ENCODE data around the gene CSF1. TPM values are rescaled to one million over a fixed set of nuclear protein-coding genes. Genes with fewer than 3 reads are reported as not detected.

Gene CSF1
- total and polyA plus RNA-seq, 2 experiments from 2014 or later: 1.4 to 3.5 TPM

- no peak overlapping the region for H3K27ac Mint-ChIP-seq
- Histone ChIP-seq H3K4me2 (no peak overlapping the region), H3K79me2 (replicated peaks; ENCODE audit: insufficient read depth) (no peaks in the 10 kb centered on the region), H2AFZ (no peak overlapping the region), H3K36me3 (ENCODE audit: insufficient read depth) (no peaks in the 10 kb centered on the region), H3K27me3 (ENCODE audit: insufficient read depth) (no peaks in the 10 kb centered on the region), H3K4me1 (ENCODE audit: insufficient read depth) (no peaks in the 10 kb centered on the region), H3F3A (replicated peaks; ENCODE audit: low read depth) (no peaks in the 10 kb centered on the region), H3K27ac (ENCODE audit: low read depth) (no peak overlapping the region), H3K4me3 (no peak overlapping the region), H4K20me1 (replicated peaks; ENCODE audit: insufficient read depth) (no peaks in the 10 kb centered on the region), H3K9me2 (ENCODE audit: insufficient read depth) (peaks cover 14% of the 10 kb centered on the region)
- H3K36me3 Mint-ChIP-seq (ENCODE audit: low read depth): no peaks in the 10 kb centered on the region
- no peak for TF ChIP-seq JUNB (IDR thresholded peaks at IDR 0.05; ENCODE audit: unreplicated experiment)
- no peak for TF ChIP-seq ZNF114 (CRISPR knock-in tag; IDR thresholded peaks at IDR 0.05)
- no peak for TF ChIP-seq POLR2AphosphoS5 (IDR thresholded peaks at IDR 0.05; ENCODE audit: low read depth)
- TF ChIP-seq ZNF331 (CRISPR knock-in tag; IDR thresholded peaks at IDR 0.05; ENCODE audit: low read depth): no peak
- DNase-seq (ENCODE audit: low spot score) (no peak), ATAC-seq (no peak)
- peaks cover 3% of the 10 kb centered on the region for H3K4me1 Mint-ChIP-seq
- H3K27me3 Mint-ChIP-seq (ENCODE audit: insufficient read depth, low read depth, poor library complexity): peaks cover 2% of the 10 kb centered on the region
- no peaks in the 10 kb centered on the region for H3K9me3 Mint-ChIP-seq
- H3K4me3 Mint-ChIP-seq: no peak overlapping the region
These were observed 67.2 kb downstream of the CSF1 start for GRCh38 chr1:109977657-109978378.

DNA sequence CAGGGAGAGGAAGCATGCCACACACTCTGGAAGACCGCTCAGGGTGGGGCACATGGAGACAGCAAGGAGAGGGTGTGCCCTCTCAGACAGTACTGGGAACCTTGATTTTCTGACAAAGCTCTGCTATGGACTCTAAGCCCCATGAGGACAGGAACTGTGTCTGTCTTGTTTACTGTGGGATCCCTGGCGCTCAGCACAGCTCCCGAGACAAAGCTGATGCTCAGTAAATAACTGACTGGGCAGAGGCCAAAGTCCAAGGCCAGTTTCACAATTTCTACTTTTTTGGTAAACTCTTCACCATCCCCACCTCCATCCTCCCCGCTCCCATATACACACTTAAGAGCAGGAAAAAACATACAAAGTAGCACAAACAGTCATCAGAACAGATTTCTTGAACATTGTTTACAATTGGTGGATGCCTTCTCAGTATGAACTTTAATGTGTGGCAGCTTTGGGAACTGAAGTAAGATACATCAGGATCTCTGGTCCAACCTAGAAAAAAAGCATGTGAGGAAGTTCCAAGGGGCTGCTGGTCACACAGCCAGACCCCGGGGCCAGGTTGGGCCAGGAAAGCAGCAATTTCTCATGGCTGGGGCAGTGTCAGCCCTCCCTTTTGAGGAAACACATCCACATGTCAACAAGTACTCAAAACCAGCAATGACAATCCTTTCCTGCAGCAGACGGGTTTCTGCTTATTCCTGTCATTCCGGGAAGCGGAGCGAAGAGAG is 68.3 kb downstream of the CSF1 start:
- H3K4me1 Mint-ChIP-seq: peaks cover 11% of the 10 kb centered on the region
- H3K4me2 ChIP-seq: no peak overlapping the region
- H3K9me3 Mint-ChIP-seq: no peaks in the 10 kb centered on the region
- peaks cover 14% of the 10 kb centered on the region for H3K9me2 ChIP-seq (ENCODE audit: insufficient read depth)
- no peaks in the 10 kb centered on the region for H3K36me3 Mint-ChIP-seq (ENCODE audit: low read depth)
- ATAC-seq (no peak), DNase-seq (ENCODE audit: low spot score) (no peak)
- peaks cover 5% of the 10 kb centered on the region; the same call in 1 of the 2 replicates for H3K4me1 ChIP-seq (ENCODE audit: insufficient read depth)
- no peak overlapping the region for H2AFZ ChIP-seq
- H4K20me1 ChIP-seq (replicated peaks; ENCODE audit: insufficient read depth): no peaks in the 10 kb centered on the region
- no peak overlapping the region for H3K27ac ChIP-seq (ENCODE audit: low read depth)
- H3K4me3 ChIP-seq: no peak overlapping the region
- no peak overlapping the region for H3K4me3 Mint-ChIP-seq
- no peaks in the 10 kb centered on the region for H3F3A ChIP-seq (replicated peaks; ENCODE audit: low read depth)
- no peaks in the 10 kb centered on the region for H3K36me3 ChIP-seq (ENCODE audit: insufficient read depth)
- no peaks in the 10 kb centered on the region for H3K79me2 ChIP-seq (replicated peaks; ENCODE audit: insufficient read depth)
- H3K27ac Mint-ChIP-seq: no peak overlapping the region
- H3K27me3 ChIP-seq (ENCODE audit: insufficient read depth): peaks cover 3% of the 10 kb centered on the region; the same call in 1 of the 2 replicates
- H3K27me3 Mint-ChIP-seq (ENCODE audit: insufficient read depth, low read depth, poor library complexity): peaks cover 7% of the 10 kb centered on the region
- TF ChIP-seq EZH2 (IDR thresholded peaks at IDR 0.05; ENCODE audit: low read depth, unreplicated experiment) (no peak), POLR2AphosphoS5 (IDR thresholded peaks at IDR 0.05; ENCODE audit: low read depth) (no peak), JUNB (IDR thresholded peaks at IDR 0.05; ENCODE audit: unreplicated experiment) (no peak), EZH2phosphoT487 (IDR thresholded peaks at IDR 0.05; ENCODE audit: unreplicated experiment) (no peak), ZNF114 (CRISPR knock-in tag; IDR thresholded peaks at IDR 0.05) (no peak), STAT1 (IDR thresholded peaks at IDR 0.05; ENCODE audit: unreplicated experiment) (no peak)
- TF ChIP-seq, protein P1, sequence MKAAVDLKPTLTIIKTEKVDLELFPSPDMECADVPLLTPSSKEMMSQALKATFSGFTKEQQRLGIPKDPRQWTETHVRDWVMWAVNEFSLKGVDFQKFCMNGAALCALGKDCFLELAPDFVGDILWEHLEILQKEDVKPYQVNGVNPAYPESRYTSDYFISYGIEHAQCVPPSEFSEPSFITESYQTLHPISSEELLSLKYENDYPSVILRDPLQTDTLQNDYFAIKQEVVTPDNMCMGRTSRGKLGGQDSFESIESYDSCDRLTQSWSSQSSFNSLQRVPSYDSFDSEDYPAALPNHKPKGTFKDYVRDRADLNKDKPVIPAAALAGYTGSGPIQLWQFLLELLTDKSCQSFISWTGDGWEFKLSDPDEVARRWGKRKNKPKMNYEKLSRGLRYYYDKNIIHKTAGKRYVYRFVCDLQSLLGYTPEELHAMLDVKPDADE (IDR thresholded peaks at IDR 0.05): no peak
- TF ChIP-seq, protein P2, sequence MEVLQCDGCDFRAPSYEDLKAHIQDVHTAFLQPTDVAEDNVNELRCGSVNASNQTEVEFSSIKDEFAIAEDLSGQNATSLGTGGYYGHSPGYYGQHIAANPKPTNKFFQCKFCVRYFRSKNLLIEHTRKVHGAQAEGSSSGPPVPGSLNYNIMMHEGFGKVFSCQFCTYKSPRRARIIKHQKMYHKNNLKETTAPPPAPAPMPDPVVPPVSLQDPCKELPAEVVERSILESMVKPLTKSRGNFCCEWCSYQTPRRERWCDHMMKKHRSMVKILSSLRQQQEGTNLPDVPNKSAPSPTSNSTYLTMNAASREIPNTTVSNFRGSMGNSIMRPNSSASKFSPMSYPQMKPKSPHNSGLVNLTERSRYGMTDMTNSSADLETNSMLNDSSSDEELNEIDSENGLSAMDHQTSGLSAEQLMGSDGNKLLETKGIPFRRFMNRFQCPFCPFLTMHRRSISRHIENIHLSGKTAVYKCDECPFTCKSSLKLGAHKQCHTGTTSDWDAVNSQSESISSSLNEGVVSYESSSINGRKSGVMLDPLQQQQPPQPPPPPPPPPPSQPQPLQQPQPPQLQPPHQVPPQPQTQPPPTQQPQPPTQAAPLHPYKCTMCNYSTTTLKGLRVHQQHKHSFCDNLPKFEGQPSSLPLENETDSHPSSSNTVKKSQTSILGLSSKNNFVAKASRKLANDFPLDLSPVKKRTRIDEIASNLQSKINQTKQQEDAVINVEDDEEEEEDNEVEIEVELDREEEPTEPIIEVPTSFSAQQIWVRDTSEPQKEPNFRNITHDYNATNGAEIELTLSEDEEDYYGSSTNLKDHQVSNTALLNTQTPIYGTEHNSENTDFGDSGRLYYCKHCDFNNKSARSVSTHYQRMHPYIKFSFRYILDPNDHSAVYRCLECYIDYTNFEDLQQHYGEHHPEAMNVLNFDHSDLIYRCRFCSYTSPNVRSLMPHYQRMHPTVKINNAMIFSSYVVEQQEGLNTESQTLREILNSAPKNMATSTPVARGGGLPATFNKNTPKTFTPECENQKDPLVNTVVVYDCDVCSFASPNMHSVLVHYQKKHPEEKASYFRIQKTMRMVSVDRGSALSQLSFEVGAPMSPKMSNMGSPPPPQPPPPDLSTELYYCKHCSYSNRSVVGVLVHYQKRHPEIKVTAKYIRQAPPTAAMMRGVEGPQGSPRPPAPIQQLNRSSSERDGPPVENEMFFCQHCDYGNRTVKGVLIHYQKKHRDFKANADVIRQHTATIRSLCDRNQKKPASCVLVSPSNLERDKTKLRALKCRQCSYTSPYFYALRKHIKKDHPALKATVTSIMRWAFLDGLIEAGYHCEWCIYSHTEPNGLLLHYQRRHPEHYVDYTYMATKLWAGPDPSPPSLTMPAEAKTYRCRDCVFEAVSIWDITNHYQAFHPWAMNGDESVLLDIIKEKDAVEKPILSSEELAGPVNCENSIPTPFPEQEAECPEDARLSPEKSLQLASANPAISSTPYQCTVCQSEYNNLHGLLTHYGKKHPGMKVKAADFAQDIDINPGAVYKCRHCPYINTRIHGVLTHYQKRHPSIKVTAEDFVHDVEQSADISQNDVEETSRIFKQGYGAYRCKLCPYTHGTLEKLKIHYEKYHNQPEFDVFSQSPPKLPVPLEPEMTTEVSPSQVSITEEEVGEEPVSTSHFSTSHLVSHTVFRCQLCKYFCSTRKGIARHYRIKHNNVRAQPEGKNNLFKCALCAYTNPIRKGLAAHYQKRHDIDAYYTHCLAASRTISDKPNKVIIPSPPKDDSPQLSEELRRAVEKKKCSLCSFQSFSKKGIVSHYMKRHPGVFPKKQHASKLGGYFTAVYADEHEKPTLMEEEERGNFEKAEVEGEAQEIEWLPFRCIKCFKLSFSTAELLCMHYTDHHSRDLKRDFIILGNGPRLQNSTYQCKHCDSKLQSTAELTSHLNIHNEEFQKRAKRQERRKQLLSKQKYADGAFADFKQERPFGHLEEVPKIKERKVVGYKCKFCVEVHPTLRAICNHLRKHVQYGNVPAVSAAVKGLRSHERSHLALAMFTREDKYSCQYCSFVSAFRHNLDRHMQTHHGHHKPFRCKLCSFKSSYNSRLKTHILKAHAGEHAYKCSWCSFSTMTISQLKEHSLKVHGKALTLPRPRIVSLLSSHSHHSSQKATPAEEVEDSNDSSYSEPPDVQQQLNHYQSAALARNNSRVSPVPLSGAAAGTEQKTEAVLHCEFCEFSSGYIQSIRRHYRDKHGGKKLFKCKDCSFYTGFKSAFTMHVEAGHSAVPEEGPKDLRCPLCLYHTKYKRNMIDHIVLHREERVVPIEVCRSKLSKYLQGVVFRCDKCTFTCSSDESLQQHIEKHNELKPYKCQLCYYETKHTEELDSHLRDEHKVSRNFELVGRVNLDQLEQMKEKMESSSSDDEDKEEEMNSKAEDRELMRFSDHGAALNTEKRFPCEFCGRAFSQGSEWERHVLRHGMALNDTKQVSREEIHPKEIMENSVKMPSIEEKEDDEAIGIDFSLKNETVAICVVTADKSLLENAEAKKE (CRISPR knock-in tag; IDR thresholded peaks at IDR 0.05): no peak
- TF ChIP-seq, protein P3, sequence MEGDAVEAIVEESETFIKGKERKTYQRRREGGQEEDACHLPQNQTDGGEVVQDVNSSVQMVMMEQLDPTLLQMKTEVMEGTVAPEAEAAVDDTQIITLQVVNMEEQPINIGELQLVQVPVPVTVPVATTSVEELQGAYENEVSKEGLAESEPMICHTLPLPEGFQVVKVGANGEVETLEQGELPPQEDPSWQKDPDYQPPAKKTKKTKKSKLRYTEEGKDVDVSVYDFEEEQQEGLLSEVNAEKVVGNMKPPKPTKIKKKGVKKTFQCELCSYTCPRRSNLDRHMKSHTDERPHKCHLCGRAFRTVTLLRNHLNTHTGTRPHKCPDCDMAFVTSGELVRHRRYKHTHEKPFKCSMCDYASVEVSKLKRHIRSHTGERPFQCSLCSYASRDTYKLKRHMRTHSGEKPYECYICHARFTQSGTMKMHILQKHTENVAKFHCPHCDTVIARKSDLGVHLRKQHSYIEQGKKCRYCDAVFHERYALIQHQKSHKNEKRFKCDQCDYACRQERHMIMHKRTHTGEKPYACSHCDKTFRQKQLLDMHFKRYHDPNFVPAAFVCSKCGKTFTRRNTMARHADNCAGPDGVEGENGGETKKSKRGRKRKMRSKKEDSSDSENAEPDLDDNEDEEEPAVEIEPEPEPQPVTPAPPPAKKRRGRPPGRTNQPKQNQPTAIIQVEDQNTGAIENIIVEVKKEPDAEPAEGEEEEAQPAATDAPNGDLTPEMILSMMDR (conservative IDR thresholded peaks at IDR 0.05; ENCODE audit: low read depth in 2 of 2): no peak

All from GM23338 (cell line).